ENCODE data around the gene PAF1. TPM values are rescaled to one million over a fixed set of nuclear protein-coding genes. Genes with fewer than 3 reads are reported as not detected.
A peak's percentile ranks its signal among the peaks of the same experiment; 100 is the strongest.

The PAF1 gene
- total RNA-seq, 1 experiment from 2014 or later: 38.0 TPM

- H2BK20ac ChIP-seq (ENCODE audit: low read depth, low read length, poor library complexity, severe bottlenecking): no peak overlapping the region
- H3K4me1 ChIP-seq (ENCODE audit: insufficient read depth, low read length): peaks cover 4% of the 10 kb centered on the region; the same call in 1 of the 2 replicates
- peak overlapping the region; percentile 89 for H3K4me2 ChIP-seq (ENCODE audit: insufficient read depth, insufficient read length, low read length)
- no peak overlapping the region for H3K4ac ChIP-seq (ENCODE audit: low read depth, low read length)
- no peak overlapping the region for H2BK5ac ChIP-seq (ENCODE audit: insufficient read length, low read length)
- no peak overlapping the region for H3T11ph ChIP-seq (ENCODE audit: low read length)
- H3K79me1 ChIP-seq (ENCODE audit: insufficient read depth, low read depth, low read length, poor library complexity, severe bottlenecking): peaks cover 6% of the 10 kb centered on the region
- Mint-ChIP-seq H3K4me3 (peak overlapping the region; percentile 74 to 96), H3K36me3 (ENCODE audit: insufficient read depth in 1 of 3, low read depth in 3 of 3) (peaks cover 17 to 59% (median 39%) of the 10 kb centered on the region in 3 experiments), H3K4me1 (peaks cover 26 to 34% of the 10 kb centered on the region in 2 experiments), H3K27me3 (ENCODE audit: low read depth) (peaks cover 1% of the 10 kb centered on the region; the same call in 1 of the 2 replicates), H3K9me3 (no peaks in the 10 kb centered on the region; a peak in 1 of 5 replicates), H3K27ac (peak overlapping the region in 2 of 3 experiments; percentile 61 to 88; a peak in 3 of 7 replicates)
- H3K18ac ChIP-seq (ENCODE audit: insufficient read length, low read depth, low read length): no peak overlapping the region
- H2BK120ac ChIP-seq (ENCODE audit: low read depth, low read length, poor library complexity, severe bottlenecking): no peak overlapping the region
- no peak overlapping the region for H2BK12ac ChIP-seq (ENCODE audit: insufficient read length, low read depth, low read length)
- no peak overlapping the region for H4K91ac ChIP-seq (ENCODE audit: insufficient read length, low read depth, low read length)
- H2AFZ ChIP-seq (ENCODE audit: low read length): no peak overlapping the region
- H3K9me3 ChIP-seq (ENCODE audit: control insufficient read depth, low read depth, low read length): no peaks in the 10 kb centered on the region
- peak; percentile 44 for TF ChIP-seq CTCF (conservative IDR thresholded peaks at IDR 0.05)
- no peak overlapping the region for H4K8ac ChIP-seq (replicated peaks; ENCODE audit: insufficient read length, low read depth, low read length)
- no peak overlapping the region; the same call in 1 of the 2 replicates for H3K14ac ChIP-seq (ENCODE audit: insufficient read depth, low read length)
- no peak overlapping the region for H3K56ac ChIP-seq (ENCODE audit: insufficient read length, low read depth, low read length)
- no peak overlapping the region for H4K5ac ChIP-seq (ENCODE audit: insufficient read length, low read depth, low read length)
- H3K27me3 ChIP-seq (ENCODE audit: insufficient read depth, low read length): no peaks in the 10 kb centered on the region
- no peak overlapping the region for H3K27ac ChIP-seq (ENCODE audit: insufficient read length, low read depth, low read length)
- peaks cover 6% of the 10 kb centered on the region; the same call in 1 of the 2 replicates for H3K79me2 ChIP-seq (ENCODE audit: insufficient read depth, low read length)
- H2BK15ac ChIP-seq (ENCODE audit: low read depth, low read length): no peak overlapping the region
- H3K23me2 ChIP-seq (ENCODE audit: insufficient read length, low read depth, low read length, poor library complexity, severe bottlenecking): peaks cover 7% of the 10 kb centered on the region
- H2AK5ac ChIP-seq (ENCODE audit: insufficient read length, low read length): no peak overlapping the region
- H3K23ac ChIP-seq (ENCODE audit: insufficient read length, low read depth, low read length): no peak overlapping the region
- peak; percentile 74 for DNase-seq
- no peak overlapping the region for H3K9ac ChIP-seq (ENCODE audit: extremely low read depth, insufficient read length, low read length)
- H4K20me1 ChIP-seq (ENCODE audit: control insufficient read depth, insufficient read depth, insufficient read length): peaks cover 2% of the 10 kb centered on the region
- WGBS (ENCODE audit: extremely low coverage, insufficient read length, low lambda C conversion rate): no CpG with 5 or more reads among the region's 35 CpGs
These were observed 24.5 kb upstream of the PAF1 start for GRCh38 chr19:39415111-39416046.
